NB4 (cell line): Measurements from ENCODE around the gene EPN2.

ENCODE experiments used
- CTCF ChIP-seq: IDR thresholded peaks from one replicate; pipeline ENCODE4 v1.5.1; 2012; ENCODE audit warnings: low read depth, low read length
- POLR2A ChIP-seq: IDR thresholded peaks from 2 replicates; pipeline ENCODE4 v1.6.1; 2011; ENCODE audit warnings: mild to moderate bottlenecking; ENCODE audit not compliant: insufficient read length; ENCODE audit errors: extremely low read depth

- no peak for TF ChIP-seq CTCF
- no peak for TF ChIP-seq POLR2A
Observed at GRCh38 chr17:19385521-19385983, 148.4 kb downstream of the EPN2 start.
